Testis (tissue), 3 donors: Measurements from ENCODE around the gene FBF1. TPM values are rescaled to one million over a fixed set of nuclear protein-coding genes. Genes with fewer than 3 reads are reported as not detected.

Experiments
- DNase-seq: peaks from one replicate; pipeline ENCODE4 v3.0.0-alpha.2; 2019
- H3K27ac ChIP-seq, 2 donors: fragments of 200-600 bp; sonication (generic); one replicate each; pipeline ENCODE4 v1.5.1; 2019
- H3K27me3 ChIP-seq: fragments of 200-600 bp; sonication (generic); one replicate; pipeline ENCODE4 v1.5.1; 2019
- H3K36me3 ChIP-seq: fragments of 200-600 bp; sonication (generic); one replicate; pipeline ENCODE4 v1.5.1; 2017; ENCODE audit warnings: low read depth; ENCODE audit errors: missing control alignments
- H3K4me1 ChIP-seq: fragments of 200-600 bp; sonication (generic); one replicate; pipeline ENCODE4 v1.5.1; 2019
- H3K4me3 ChIP-seq, 2 donors: fragments of 200-600 bp; sonication (generic); one replicate each; pipeline ENCODE4 v1.5.1; 2017 to 2019
- H3K9me3 ChIP-seq: fragments of 200-600 bp; sonication (generic); one replicate; pipeline ENCODE4 v1.5.1; 2017
- CTCF ChIP-seq, 3 experiments: fragments of 450-650 bp in 2 of 3; fragments of 200-600 bp in 1 of 3; sonication (generic) in 1 of 3; IDR thresholded peaks; one replicate each; pipeline ENCODE4 v1.5.1; 2016 to 2019; ENCODE audit warnings: antibody characterized with exemption in 3 of 3, mild to moderate bottlenecking in 2 of 3, moderate library complexity in 1 of 3
- POLR2A ChIP-seq: fragments of 450-650 bp; IDR thresholded peaks from one replicate; pipeline ENCODE4 v1.6.1; 2017; ENCODE audit warnings: antibody characterized with exemption, mild to moderate bottlenecking, moderate library complexity
- WGBS, 2 donors: methylation state at CpG; one replicate each; pipeline ENCODE4 v1.1.5; 2018; 5-methylcytosine and 5-hydroxymethylcytosine counted together
- intact Hi-C: fragments of 100-400 bp; cut with DNase I; formaldehyde crosslinking; loops from one replicate; pipeline ENCODE4 v1.15.1; 2023; ENCODE audit warnings: low total_unique reads
- polyA plus RNA-seq: library from polyadenylated mRNA; stranded (reverse); fragments of 350-450 nt; fragmentation: Illumina TruSeq; extraction: RNeasy Lipid Tissue Mini Kit (QIAGEN cat#74804); gene quantifications from one replicate; pipeline ENCODE4 v1.2.3, GENCODE V29; 2014; ENCODE audit warnings: low read depth, low replicate concordance; ENCODE audit not compliant: insufficient read depth
- total RNA-seq, 2 donors: library from RNA; depleted of rRNA; stranded (reverse); fragments of >200 nt; gene quantifications; one replicate each; pipeline ENCODE4 v1.2.3, GENCODE V29; 2016

The FBF1 gene
- total and polyA plus RNA-seq, 3 donors from 2014 or later, result 81.1 to 119 (median 85.4) TPM

- DNase-seq, result no peak
- TF ChIP-seq POLR2A, result no peak
- TF ChIP-seq CTCF (IDR thresholded peaks at IDR 0.05), result no peak
- Histone ChIP-seq H3K27me3 (no peaks in the 10 kb centered on the region), H3K4me1 (peaks cover 4% of the 10 kb centered on the region), H3K36me3 (no peaks in the 10 kb centered on the region), H3K27ac (no peak overlapping the region), H3K4me3 (no peak overlapping the region), H3K9me3 (no peaks in the 10 kb centered on the region)
- WGBS, 2 donors, result 88 to 90% methylated on average over 12 to 13 of the region's 13 CpGs
- intact Hi-C loops, result no loop called here
These were observed 39.9 kb downstream of the FBF1 start for GRCh38 chr17:75900691-75901533.

GRCh38 chr17:75899767-75900468, 40.9 kb downstream of the FBF1 start:
- WGBS, 2 donors, result 87 to 92% methylated on average over 15 to 23 of the region's 23 CpGs
- Histone ChIP-seq H3K9me3 (no peaks in the 10 kb centered on the region), H3K36me3 (no peaks in the 10 kb centered on the region), H3K27ac (no peak overlapping the region), H3K4me1 (peaks cover 13% of the 10 kb centered on the region), H3K27me3 (no peaks in the 10 kb centered on the region), H3K4me3 (no peak overlapping the region)
- TF ChIP-seq CTCF (IDR thresholded peaks at IDR 0.05), result no peak
- TF ChIP-seq POLR2A, result no peak
- DNase-seq, result no peak
- intact Hi-C loops, result no loop called here

- WGBS, 2 donors, result 86 to 89% methylated on average over 8 to 13 of the region's 13 CpGs
- DNase-seq, result no peak
- intact Hi-C loops, result no loop called here
- no peaks in the 10 kb centered on the region for H3K27me3 ChIP-seq
- H3K4me1 ChIP-seq, result peaks cover 18% of the 10 kb centered on the region
- no peaks in the 10 kb centered on the region for H3K36me3 ChIP-seq
- no peak for TF ChIP-seq CTCF (IDR thresholded peaks at IDR 0.05)
- no peak for TF ChIP-seq POLR2A
- H3K9me3 ChIP-seq, result no peaks in the 10 kb centered on the region
- no peak overlapping the region for H3K27ac ChIP-seq
- no peak overlapping the region for H3K4me3 ChIP-seq
These were observed 41.5 kb downstream of the FBF1 start for GRCh38 chr17:75899353-75899752.

GRCh38 chr17:75898791-75899190, 42.1 kb downstream of the FBF1 start:
- intact Hi-C loops, result no loop called here
- no peak overlapping the region for H3K4me3 ChIP-seq
- no peak for DNase-seq
- WGBS, 2 donors, result 92 to 95% methylated on average over 2 to 16 of the region's 16 CpGs
- H3K36me3 ChIP-seq, result no peaks in the 10 kb centered on the region
- no peak for TF ChIP-seq POLR2A
- no peak for TF ChIP-seq CTCF (IDR thresholded peaks at IDR 0.05)
- H3K27ac ChIP-seq, result no peak overlapping the region
- no peaks in the 10 kb centered on the region for H3K9me3 ChIP-seq
- H3K27me3 ChIP-seq, result no peaks in the 10 kb centered on the region
- H3K4me1 ChIP-seq, result peaks cover 23% of the 10 kb centered on the region
